ENCODE results near the gene RFXANK. TPM values are rescaled to one million over a fixed set of nuclear protein-coding genes. Genes with fewer than 3 reads are reported as not detected.

Gene RFXANK
- total and polyA plus RNA-seq, 9 of the 15 experiments (the other 6 are each of a cell fraction or from before 2014, with no cell fraction given), result 68.6 to 181 (median 150) TPM

GRCh38 chr19:19151418-19151817 is 40.6 kb upstream of the RFXANK start:
- Histone ChIP-seq H3K9ac (ENCODE audit: insufficient read depth in 1 of 2, low read depth in 2 of 2, low read length in 2 of 2) (peak overlapping the region in 1 of 2 experiments; percentile 58; a peak in 1 of 4 replicates), H3K4me1 (replicated peaks in 1 of 2; ENCODE audit: control insufficient read depth in 2 of 2, insufficient read depth in 2 of 2, low read length in 2 of 2) (peaks cover 0 to 8% of the 10 kb centered on the region in 2 experiments; a peak in 2 of 5 replicates), H2AFZ (ENCODE audit: low read depth, low read length) (no peak overlapping the region), H3K36me3 (ENCODE audit: control insufficient read depth, insufficient read depth, low read length) (no peaks in the 10 kb centered on the region), H3K27me3 (ENCODE audit: control insufficient read depth in 2 of 2, insufficient read depth in 2 of 2, low read length in 2 of 2) (no peaks in the 10 kb centered on the region), H3K9me1 (ENCODE audit: control insufficient read depth, insufficient read depth, low read length) (no peaks in the 10 kb centered on the region), H3K27ac (ENCODE audit: extremely low read depth, low read depth, low read length) (no peak overlapping the region), H3K9me3 (replicated peaks; ENCODE audit: control insufficient read depth, insufficient read depth, low read depth, low read length) (no peaks in the 10 kb centered on the region), H3K4me3 (no peak overlapping the region), H3K79me2 (ENCODE audit: control insufficient read depth, insufficient read depth, low read length) (no peaks in the 10 kb centered on the region), H4K20me1 (replicated peaks; ENCODE audit: control insufficient read depth, insufficient read depth, low read length) (no peaks in the 10 kb centered on the region), H3K4me2 (ENCODE audit: insufficient read depth, low read length) (no peak overlapping the region)
- FAIRE-seq (no peak), DNase-seq (ENCODE audit: extremely low read depth in 1 of 4, low spot score in 3 of 4) (no peak), ATAC-seq (no peak; the same call in 2 of the 3 replicates)
- ChIA-PET CTCF (ENCODE audit: low intra/inter-chr PET ratio) (no interaction called here), POLR2A (no interaction called here)
- TF ChIP-seq ZNF764 (CRISPR knock-in tag; IDR thresholded peaks at IDR 0.05; ENCODE audit: low read depth), result no peak
- 0 out of 2 replicates have a peak, but pooled peaks have one; percentile 18 for TF ChIP-seq POLR2G (IDR thresholded peaks at IDR 0.05; ENCODE audit: low read depth, low read length)
- WGBS (ENCODE audit: insufficient coverage, low coverage, missing lambda C conversion rate), result 52% methylated on average over 11 of the region's 11 CpGs
- no TSS peak for BruUV-seq (replicated peaks)
- intact Hi-C loops (cut with micrococcal nuclease), result no loop called here
- in situ Hi-C loops (cut with MboI), result no loop called here

GRCh38 chr19:19152668-19153384 is 39.2 kb upstream of the RFXANK start:
- Histone ChIP-seq H3K27ac (ENCODE audit: extremely low read depth, low read depth, low read length) (no peak overlapping the region), H3K27me3 (ENCODE audit: control insufficient read depth in 2 of 2, insufficient read depth in 2 of 2, low read length in 2 of 2) (no peaks in the 10 kb centered on the region), H3K4me3 (no peak overlapping the region), H3K79me2 (ENCODE audit: control insufficient read depth, insufficient read depth, low read length) (no peaks in the 10 kb centered on the region), H4K20me1 (replicated peaks; ENCODE audit: control insufficient read depth, insufficient read depth, low read length) (no peaks in the 10 kb centered on the region), H2AFZ (ENCODE audit: low read depth, low read length) (no peak overlapping the region), H3K9ac (ENCODE audit: insufficient read depth in 1 of 2, low read depth in 2 of 2, low read length in 2 of 2) (0 out of 4 replicates have a peak overlapping the region, but pooled peaks of 1 of the 2 experiments have one; percentile 4), H3K9me1 (ENCODE audit: control insufficient read depth, insufficient read depth, low read length) (no peaks in the 10 kb centered on the region), H3K4me1 (replicated peaks in 1 of 2; ENCODE audit: control insufficient read depth in 2 of 2, insufficient read depth in 2 of 2, low read length in 2 of 2) (peaks cover 0 to 3% of the 10 kb centered on the region in 2 experiments; a peak in 2 of 5 replicates), H3K9me3 (replicated peaks; ENCODE audit: control insufficient read depth, insufficient read depth, low read depth, low read length) (no peaks in the 10 kb centered on the region), H3K4me2 (ENCODE audit: insufficient read depth, low read length) (no peak overlapping the region), H3K36me3 (ENCODE audit: control insufficient read depth, insufficient read depth, low read length) (no peaks in the 10 kb centered on the region)
- ChIA-PET POLR2A (interaction anchor here (0.9 kb wide), 1 partner anchor 12 kb away, joined by 3 read pairs; no protein-coding TSS in a partner anchor), CTCF (ENCODE audit: low intra/inter-chr PET ratio) (no interaction called here)
- FAIRE-seq (no peak), DNase-seq (ENCODE audit: extremely low read depth in 1 of 4, low spot score in 3 of 4) (no peak), ATAC-seq (no peak)
- 42% methylated on average over 13 of the region's 13 CpGs for WGBS (ENCODE audit: insufficient coverage, low coverage, missing lambda C conversion rate)
- TF ChIP-seq HOMEZ (CRISPR knock-in tag; IDR thresholded peaks at IDR 0.05) (no peak), ZFP36 (IDR thresholded peaks at IDR 0.05; ENCODE audit: low read depth, low read length, partially characterized antibody) (peak; percentile 38)
- BruUV-seq (replicated peaks), result no TSS peak
- intact Hi-C loops (cut with micrococcal nuclease) (no loop called here), in situ Hi-C loops (cut with MboI) (no loop called here)

Data from K562 (cell line).